ENCODE data around the gene CCDC34. TPM values are rescaled to one million over a fixed set of nuclear protein-coding genes. Genes with fewer than 3 reads are reported as not detected.

CCDC34 gene
- total and polyA plus RNA-seq, 2 experiments from 2014 or later: 10.1 to 56.0 TPM

- Mint-ChIP-seq H3K27me3 (ENCODE audit: insufficient read depth, low read depth, poor library complexity) (no peaks in the 10 kb centered on the region), H3K9me3 (peaks cover 18% of the 10 kb centered on the region), H3K36me3 (ENCODE audit: low read depth) (peaks cover 14% of the 10 kb centered on the region), H3K4me3 (no peak overlapping the region), H3K27ac (no peak overlapping the region), H3K4me1 (peaks cover 3% of the 10 kb centered on the region; the same call in 1 of the 3 replicates)
- no peaks in the 10 kb centered on the region for H4K20me1 ChIP-seq (replicated peaks; ENCODE audit: insufficient read depth)
- DNase-seq (ENCODE audit: low spot score) (peak; percentile 80), ATAC-seq (peak; percentile 90)
- no peak overlapping the region for H3K27ac ChIP-seq (ENCODE audit: low read depth)
- H3K36me3 ChIP-seq (ENCODE audit: insufficient read depth): 0 out of 2 replicates have a peak, but pooled peaks cover 15% of the 10 kb centered on the region
- H3K79me2 ChIP-seq (replicated peaks; ENCODE audit: insufficient read depth): no peaks in the 10 kb centered on the region
- TF ChIP-seq JUNB (IDR thresholded peaks at IDR 0.05; ENCODE audit: unreplicated experiment) (no peak), NANOG (IDR thresholded peaks at IDR 0.05; ENCODE audit: borderline replicate concordance) (no peak), CTCF (conservative IDR thresholded peaks at IDR 0.05; ENCODE audit: low read depth in 2 of 2) (peak; percentile 78 to 83)
- H3K4me2 ChIP-seq: no peak overlapping the region
- no peak overlapping the region for H3K4me3 ChIP-seq
- no peaks in the 10 kb centered on the region for H3K4me1 ChIP-seq (ENCODE audit: insufficient read depth)
- H2AFZ ChIP-seq: no peak overlapping the region
- H3K9me2 ChIP-seq (ENCODE audit: insufficient read depth): no peaks in the 10 kb centered on the region
- no peaks in the 10 kb centered on the region for H3F3A ChIP-seq (replicated peaks; ENCODE audit: low read depth)
- H3K27me3 ChIP-seq (ENCODE audit: insufficient read depth): no peaks in the 10 kb centered on the region
Observed at GRCh38 chr11:27296497-27296896, 66.5 kb downstream of the CCDC34 start.

- peaks cover 20% of the 10 kb centered on the region for H3K36me3 Mint-ChIP-seq (ENCODE audit: low read depth)
- DNase-seq (ENCODE audit: low spot score) (no peak), ATAC-seq (no peak)
- no peaks in the 10 kb centered on the region for H3K4me1 ChIP-seq (ENCODE audit: insufficient read depth)
- H2AFZ ChIP-seq: no peak overlapping the region
- no peaks in the 10 kb centered on the region for H3K27me3 ChIP-seq (ENCODE audit: insufficient read depth)
- no peaks in the 10 kb centered on the region for H3K27me3 Mint-ChIP-seq (ENCODE audit: insufficient read depth, low read depth, poor library complexity)
- H3K4me3 Mint-ChIP-seq: no peak overlapping the region
- H3F3A ChIP-seq (replicated peaks; ENCODE audit: low read depth): no peaks in the 10 kb centered on the region
- H3K79me2 ChIP-seq (replicated peaks; ENCODE audit: insufficient read depth): no peaks in the 10 kb centered on the region
- peaks cover 3% of the 10 kb centered on the region; the same call in 1 of the 3 replicates for H3K4me1 Mint-ChIP-seq
- peaks cover 24% of the 10 kb centered on the region for H3K9me3 Mint-ChIP-seq
- H3K27ac Mint-ChIP-seq: no peak overlapping the region
- H3K27ac ChIP-seq (ENCODE audit: low read depth): no peak overlapping the region
- H3K9me2 ChIP-seq (ENCODE audit: insufficient read depth): no peaks in the 10 kb centered on the region
- H3K4me2 ChIP-seq: no peak overlapping the region
- H3K36me3 ChIP-seq (ENCODE audit: insufficient read depth): peaks cover 18% of the 10 kb centered on the region; the same call in 1 of the 2 replicates
- TF ChIP-seq CTCF (conservative IDR thresholded peaks at IDR 0.05; ENCODE audit: low read depth in 2 of 2): no peak
- no peak for TF ChIP-seq CREB1 (CRISPR knock-in tag; IDR thresholded peaks at IDR 0.05; ENCODE audit: low read depth)
- no peak for TF ChIP-seq STAT1 (IDR thresholded peaks at IDR 0.05; ENCODE audit: unreplicated experiment)
- no peak for TF ChIP-seq EZH2 (IDR thresholded peaks at IDR 0.05; ENCODE audit: low read depth, unreplicated experiment)
- TF ChIP-seq ETS1 (IDR thresholded peaks at IDR 0.05): no peak
- no peak for TF ChIP-seq ZNF331 (CRISPR knock-in tag; IDR thresholded peaks at IDR 0.05; ENCODE audit: low read depth)
- no peaks in the 10 kb centered on the region for H4K20me1 ChIP-seq (replicated peaks; ENCODE audit: insufficient read depth)
- no peak overlapping the region for H3K4me3 ChIP-seq
Observed at GRCh38 chr11:27295928-27296327, 67.1 kb downstream of the CCDC34 start.

Measured in GM23338 (cell line).